ENCODE measurements around the gene SLC1A5.
A peak's percentile ranks its signal among the peaks of the same experiment; 100 is the strongest.

Gene SLC1A5

GRCh38 chr19:46741447-46741846 is 46.9 kb downstream of the SLC1A5 start:
- DNase-seq, result no peak

- no peak for DNase-seq
These were observed 49.1 kb downstream of the SLC1A5 start for GRCh38 chr19:46739290-46739771.

DNA sequence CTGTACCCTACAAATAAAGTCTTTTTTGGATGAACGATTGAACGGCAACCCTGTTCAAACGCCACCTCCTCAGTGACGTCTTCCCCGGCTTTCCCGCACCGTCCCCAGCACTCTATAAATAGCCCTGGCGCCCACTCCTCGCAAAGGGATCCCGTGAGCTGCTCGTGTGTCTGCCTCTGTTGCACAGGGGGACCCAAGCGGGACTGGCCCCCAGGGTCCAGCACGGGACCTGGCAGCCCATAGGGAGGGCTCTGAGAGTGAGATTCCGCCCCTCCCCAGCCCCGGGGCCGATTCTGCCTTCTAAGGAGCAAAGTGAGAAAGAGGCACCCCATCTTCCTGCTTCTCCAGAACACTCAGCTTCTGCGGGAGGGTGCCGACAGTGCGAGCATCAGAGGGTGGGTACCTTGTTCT is 50.6 kb downstream of the SLC1A5 start:
- DNase-seq, result no peak

- DNase-seq, result no peak
These were observed 51.1 kb downstream of the SLC1A5 start for GRCh38 chr19:46737298-46737654.

DNA sequence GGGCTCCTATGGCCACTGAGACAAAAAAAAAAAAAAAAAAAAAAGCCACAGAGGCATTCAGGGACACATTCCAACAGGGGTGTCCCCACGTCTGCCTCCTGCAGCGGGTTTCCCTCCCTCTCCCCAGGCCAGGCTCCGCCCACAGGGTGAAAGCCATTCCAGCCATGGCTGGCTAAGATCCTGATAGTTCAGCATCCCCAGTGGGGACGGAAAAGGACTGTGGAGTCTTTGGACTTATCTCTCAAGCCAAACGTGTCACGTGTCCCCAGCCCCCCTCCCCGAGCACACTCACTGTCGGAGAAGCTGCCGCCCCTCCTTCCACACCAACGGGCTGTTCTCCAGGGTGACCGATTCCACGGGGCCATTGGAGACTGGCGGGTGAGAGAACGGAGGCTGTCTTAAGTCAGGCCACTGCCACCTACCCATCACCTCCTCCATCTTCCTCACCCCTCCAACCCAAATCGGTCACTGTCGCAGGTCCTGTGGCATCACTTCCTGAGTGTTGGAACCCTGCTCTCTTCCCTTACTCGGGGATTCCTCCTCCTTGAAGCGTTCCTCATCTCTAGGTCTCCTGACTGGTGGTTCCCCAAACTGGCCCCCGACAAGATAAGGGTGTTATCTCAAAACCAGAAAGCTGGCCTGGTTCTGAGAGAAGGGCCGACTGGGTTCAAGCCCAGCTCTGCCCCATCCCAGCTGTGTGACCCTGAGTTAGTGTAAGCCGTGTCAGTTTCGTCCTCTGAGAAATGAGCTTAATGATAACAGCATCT is 51.7 kb downstream of the SLC1A5 start:
- DNase-seq, result no peak

DNA sequence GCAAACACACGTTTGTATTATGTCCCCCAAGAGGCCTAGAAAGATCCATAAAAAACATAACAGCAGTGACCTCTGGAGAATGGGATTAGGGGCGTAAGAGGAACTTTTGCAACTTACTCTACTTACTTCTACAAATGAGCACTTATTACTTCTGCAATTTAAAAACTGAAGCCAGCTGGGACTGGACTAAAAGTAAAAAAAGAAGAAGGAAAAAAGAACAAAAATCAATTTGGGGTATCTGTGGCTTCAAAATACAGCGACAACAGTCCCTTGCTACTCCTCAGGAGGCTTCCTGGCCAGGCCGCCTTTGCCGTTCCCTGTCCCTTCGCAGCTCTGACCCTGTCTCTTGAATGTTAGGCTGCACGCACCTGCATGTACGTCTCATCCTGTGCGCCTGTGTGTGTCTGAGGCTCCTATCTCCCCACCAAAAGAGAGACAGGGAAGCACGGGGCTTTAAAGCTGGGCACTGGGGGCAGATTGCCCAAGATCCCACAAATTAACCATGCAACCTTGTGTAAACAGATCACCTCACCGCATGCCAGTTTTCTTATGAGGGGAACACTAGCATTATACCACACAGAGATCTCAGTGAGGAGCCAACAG is 54.6 kb downstream of the SLC1A5 start:
- DNase-seq, result no peak

GRCh38 chr19:46732966-46733689 is 55.3 kb downstream of the SLC1A5 start:
- DNase-seq, result no peak

DNA sequence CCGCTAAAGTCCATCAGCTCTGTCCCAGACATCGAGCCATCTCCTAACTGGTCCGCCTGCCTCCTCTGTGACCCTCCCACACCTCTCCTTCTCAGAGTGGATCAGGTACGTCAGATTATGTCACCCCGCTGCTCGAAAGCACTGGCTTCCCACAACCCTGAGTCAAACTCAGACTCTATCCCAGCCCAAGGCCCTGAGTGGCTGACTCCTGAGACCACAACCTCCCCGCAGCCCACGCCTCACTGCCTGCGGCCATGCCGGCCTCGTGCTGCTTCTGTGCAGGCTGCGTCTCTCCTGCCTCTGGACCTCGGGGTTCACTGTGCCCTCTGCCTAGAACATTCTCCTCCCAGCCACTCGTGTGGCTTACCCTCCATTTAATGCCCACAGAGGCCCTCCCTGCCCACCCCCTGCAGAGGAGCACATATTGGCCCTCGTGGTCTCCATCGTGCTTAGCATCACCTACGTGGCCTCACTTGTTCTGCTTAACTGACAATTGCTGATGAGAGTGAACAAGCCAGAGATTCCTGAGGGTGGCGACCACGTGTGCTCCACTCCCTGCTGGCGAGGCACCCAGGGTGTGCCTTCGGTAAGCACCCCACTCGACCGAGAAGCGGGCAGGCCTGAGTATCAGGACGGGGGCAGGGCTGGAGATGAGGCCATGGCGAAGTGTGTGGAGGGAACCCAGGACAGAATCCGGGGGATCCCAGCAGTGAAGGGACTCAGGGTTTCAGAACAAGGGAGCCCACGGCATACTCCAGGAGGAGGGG is 56.0 kb downstream of the SLC1A5 start:
- DNase-seq, result no peak

DNA sequence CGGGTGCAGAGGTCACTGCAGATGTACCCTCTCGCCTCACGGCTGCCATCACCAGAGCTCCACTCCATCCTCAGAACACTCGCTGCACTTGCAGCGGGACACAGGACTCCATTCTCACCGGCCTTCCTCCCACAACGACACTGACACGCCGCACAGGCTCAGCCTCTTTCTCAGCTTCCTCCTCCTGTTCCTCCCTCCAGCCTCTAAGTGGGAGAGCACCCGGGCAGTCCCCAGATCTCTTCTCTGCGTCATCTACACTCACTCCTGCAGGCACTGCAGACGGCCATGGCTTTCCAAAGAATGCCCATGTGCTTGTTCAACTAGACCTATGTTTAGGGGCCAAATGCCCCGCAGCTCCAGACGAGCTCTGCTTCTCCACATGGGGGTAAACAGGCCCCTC is 56.8 kb downstream of the SLC1A5 start:
- no peak for DNase-seq

- DNase-seq, result no peak
These were observed 57.3 kb downstream of the SLC1A5 start for GRCh38 chr19:46731007-46731501.

GRCh38 chr19:46730595-46730994 is 57.8 kb downstream of the SLC1A5 start:
- no peak for DNase-seq

DNA sequence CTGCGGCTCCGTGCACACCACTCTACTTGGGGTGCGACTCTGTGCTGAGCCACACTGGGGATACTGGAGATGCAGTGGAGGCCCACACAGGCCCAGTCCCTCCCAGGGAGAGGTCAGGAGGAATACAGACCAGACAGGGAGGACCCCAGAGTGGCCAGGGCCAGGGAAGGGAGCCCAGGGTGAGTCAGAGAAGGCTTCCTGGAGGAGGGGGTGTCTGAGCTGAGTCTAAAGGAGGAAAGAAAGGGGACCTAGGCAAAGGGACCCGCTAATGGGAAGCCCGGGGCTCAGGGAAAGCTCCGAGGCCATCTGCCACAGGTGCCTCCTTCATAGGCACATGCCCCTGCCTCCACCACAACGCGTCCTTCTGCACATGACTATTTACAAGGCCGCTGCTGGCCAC is 58.2 kb downstream of the SLC1A5 start:
- DNase-seq, result no peak

DNA sequence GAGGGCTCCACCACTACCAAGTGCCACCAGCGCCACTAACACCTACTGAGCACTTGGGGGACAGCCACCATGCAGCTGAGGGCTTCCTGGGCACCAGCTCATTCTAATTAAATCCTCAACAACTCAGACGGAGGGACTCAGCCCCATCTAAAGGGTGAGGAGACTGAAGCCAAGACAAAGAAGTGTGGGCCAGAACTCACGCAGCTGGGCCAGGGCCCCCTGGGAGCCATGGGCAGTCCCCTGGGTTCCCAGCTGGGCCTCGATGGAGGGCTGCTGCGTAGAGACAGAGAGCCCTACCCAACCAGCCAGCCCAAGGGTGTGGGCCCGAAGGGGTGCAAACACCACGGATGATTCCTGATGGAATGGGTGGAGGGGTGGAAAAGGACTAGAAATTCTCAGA is 58.7 kb downstream of the SLC1A5 start:
- DNase-seq, result no peak

DNA sequence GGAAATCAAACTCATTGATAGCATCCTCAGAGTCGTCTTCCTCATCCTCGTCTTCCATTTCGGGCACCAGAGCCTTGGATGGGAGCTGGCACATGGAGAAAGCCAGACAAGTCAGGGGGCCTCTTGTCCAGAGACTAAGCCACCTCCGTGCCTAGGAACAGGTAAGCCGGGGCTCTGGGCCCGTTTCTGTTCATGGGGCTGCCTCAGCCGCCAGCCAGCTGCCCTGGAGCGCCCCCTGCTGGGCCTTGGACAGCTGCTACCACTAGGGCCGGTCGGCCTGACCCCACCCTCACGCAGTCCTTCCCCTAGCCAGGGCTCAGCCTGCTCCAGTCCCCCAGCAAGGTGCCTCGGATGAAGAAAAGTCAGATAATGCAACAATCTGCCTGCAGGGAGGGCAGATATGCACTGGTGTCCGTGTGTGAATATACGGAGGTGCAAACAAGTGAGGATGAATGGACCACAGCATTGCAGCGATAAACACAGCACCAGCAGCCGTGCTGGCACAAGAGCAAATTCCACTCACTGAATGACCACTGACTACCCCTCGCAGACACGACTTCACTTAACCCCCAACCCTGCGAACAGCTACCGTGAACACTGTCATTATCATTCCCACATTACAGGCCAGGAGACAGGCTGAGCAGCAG is 59.6 kb downstream of the SLC1A5 start:
- peak; percentile 68 to 84 for DNase-seq

- DNase-seq, result no peak
These were observed 60.2 kb downstream of the SLC1A5 start for GRCh38 chr19:46728208-46728607.

- no peak for DNase-seq
These were observed 60.6 kb downstream of the SLC1A5 start for GRCh38 chr19:46727757-46728156.

DNA sequence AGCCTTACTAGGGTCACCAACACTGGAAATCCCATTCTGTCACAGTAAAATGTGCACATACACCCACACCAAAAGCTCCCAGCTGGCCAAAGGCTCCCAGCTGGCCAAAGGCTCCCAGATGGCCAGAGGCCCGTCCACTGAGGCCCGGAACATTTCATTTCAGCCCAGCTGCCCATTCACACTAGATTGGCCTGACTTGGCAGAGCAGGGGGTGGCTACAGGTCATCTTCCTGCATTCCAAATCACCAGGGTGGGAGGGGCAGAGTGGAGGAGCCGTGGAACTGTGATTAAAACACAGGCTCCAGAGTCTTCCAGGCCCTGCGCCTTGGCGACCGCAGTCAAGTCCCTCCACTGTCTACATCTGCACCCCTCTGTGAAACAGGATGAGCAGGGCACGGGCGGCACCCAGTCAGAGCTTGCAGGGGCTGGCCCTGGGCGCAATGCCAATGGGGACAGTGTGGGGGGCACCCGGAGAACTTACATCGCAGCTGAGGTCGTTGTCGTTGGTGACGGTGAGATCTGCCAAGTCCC is 61.4 kb downstream of the SLC1A5 start:
- DNase-seq, result no peak

DNA sequence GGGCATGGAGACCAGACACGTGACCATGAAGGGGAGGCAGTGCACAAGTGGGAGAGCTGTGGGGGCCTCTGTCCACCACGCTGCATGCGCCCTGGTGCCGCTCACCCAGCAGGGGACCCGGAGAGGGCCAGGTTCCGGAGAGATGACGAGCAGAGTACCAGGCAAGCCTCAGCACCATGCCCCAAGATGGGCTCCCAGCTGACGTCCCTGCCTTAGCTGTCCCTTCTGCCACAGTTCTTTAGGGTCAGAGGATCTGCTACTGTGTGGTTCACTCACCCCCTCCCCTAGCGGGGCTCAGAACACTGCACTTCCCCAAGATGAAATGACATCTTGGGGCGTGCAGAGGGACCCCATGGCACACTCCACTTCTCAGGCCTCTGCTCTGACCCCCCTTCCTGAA is 61.8 kb downstream of the SLC1A5 start:
- no peak for DNase-seq

GRCh38 chr19:46725859-46726393 is 62.5 kb downstream of the SLC1A5 start:
- DNase-seq, result no peak

DNA sequence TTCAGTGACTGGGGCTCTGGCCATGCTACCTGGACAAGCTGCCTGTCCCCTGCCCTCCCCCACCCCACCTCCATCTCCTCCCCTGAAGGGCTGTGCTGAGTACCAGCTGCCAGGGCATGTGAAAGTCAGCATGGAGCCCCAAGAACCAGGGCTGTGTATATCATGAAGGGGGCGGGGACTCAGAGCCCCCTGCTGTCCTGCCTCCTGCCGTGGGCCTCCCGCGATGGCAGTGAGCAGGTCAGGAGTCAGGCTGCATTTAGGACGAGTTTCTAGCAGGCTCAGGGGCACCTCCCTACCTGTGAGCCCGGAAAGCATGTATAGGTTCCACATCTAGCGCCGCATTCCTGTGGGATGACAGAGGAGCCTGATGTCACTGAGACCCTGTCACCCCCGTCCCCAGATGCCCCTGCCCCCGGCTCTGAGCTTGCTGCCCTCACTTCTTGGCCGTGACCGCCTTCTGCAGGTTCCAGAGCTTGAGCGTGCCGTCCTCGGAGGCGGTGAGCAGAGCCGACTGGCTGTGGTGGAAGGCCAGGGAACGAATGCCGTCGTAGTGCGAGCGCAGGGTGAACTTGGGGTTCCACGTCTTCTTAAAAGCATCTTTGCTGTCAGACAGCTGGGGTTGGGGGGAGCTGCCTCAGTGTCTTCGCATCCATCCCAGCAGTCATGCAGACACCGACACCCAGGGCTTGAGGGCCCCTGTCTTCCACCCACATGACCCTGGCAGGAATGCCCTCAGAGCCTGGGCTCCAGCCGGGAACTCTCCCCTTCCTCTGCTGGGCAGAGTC is 63.2 kb downstream of the SLC1A5 start:
- DNase-seq, result no peak
